ENCODE data around the gene NUP210L. TPM values are rescaled to one million over a fixed set of nuclear protein-coding genes. Genes with fewer than 3 reads are reported as not detected.
A peak's percentile ranks its signal among the peaks of the same experiment; 100 is the strongest.

Gene NUP210L
- total RNA-seq, 1 donor from 2014 or later: not detected

- no peak for DNase-seq (ENCODE audit: low spot score)
- Mint-ChIP-seq H3K9me3 (no peaks in the 10 kb centered on the region), H3K27me3 (ENCODE audit: insufficient read depth, low read depth) (no peaks in the 10 kb centered on the region), H3K27ac (no peak overlapping the region), H3K4me3 (peak overlapping the region; percentile 96), H3K4me1 (peaks cover 44% of the 10 kb centered on the region), H3K36me3 (peaks cover 15% of the 10 kb centered on the region)
- Histone ChIP-seq H3K36me3 (no peaks in the 10 kb centered on the region), H2AFZ (replicated peaks) (no peak overlapping the region), H3K4me3 (peak overlapping the region; percentile 64), H3K27me3 (no peaks in the 10 kb centered on the region), H3K4me1 (peaks cover 24% of the 10 kb centered on the region), H3F3A (ENCODE audit: low read depth) (peaks cover 46% of the 10 kb centered on the region), H3K79me2 (ENCODE audit: low read depth) (peaks cover 43% of the 10 kb centered on the region), H3K27ac (no peak overlapping the region), H3K9ac (no peak overlapping the region), H3K4me2 (peak overlapping the region; percentile 98), H3K9me3 (ENCODE audit: low read depth) (no peaks in the 10 kb centered on the region), H4K20me1 (ENCODE audit: low read depth) (no peaks in the 10 kb centered on the region)
- TF ChIP-seq EZH2phosphoT487 (IDR thresholded peaks at IDR 0.05): no peak
- TF ChIP-seq CTCF (IDR thresholded peaks at IDR 0.05): no peak
- no peak for TF ChIP-seq EZH2 (IDR thresholded peaks at IDR 0.05)
Measured at GRCh38 chr1:153968972-153969371, 185.9 kb downstream of the NUP210L start.

- Histone ChIP-seq H4K20me1 (ENCODE audit: low read depth) (no peaks in the 10 kb centered on the region), H3K79me2 (ENCODE audit: low read depth) (peaks cover 43% of the 10 kb centered on the region), H3K4me1 (peaks cover 24% of the 10 kb centered on the region), H3K27me3 (no peaks in the 10 kb centered on the region), H3K9ac (peak overlapping the region; percentile 31), H3K27ac (no peak overlapping the region), H2AFZ (replicated peaks) (no peak overlapping the region), H3K4me3 (peak overlapping the region; percentile 64), H3F3A (ENCODE audit: low read depth) (peaks cover 48% of the 10 kb centered on the region), H3K9me3 (ENCODE audit: low read depth) (no peaks in the 10 kb centered on the region), H3K36me3 (no peaks in the 10 kb centered on the region), H3K4me2 (peak overlapping the region; percentile 98)
- no peaks in the 10 kb centered on the region for H3K27me3 Mint-ChIP-seq (ENCODE audit: insufficient read depth, low read depth)
- peaks cover 15% of the 10 kb centered on the region for H3K36me3 Mint-ChIP-seq
- H3K4me1 Mint-ChIP-seq: peaks cover 49% of the 10 kb centered on the region
- H3K9me3 Mint-ChIP-seq: no peaks in the 10 kb centered on the region
- DNase-seq (ENCODE audit: low spot score): no peak
- TF ChIP-seq EZH2 (IDR thresholded peaks at IDR 0.05) (no peak), CTCF (IDR thresholded peaks at IDR 0.05) (no peak), EZH2phosphoT487 (IDR thresholded peaks at IDR 0.05) (no peak)
- H3K27ac Mint-ChIP-seq: peak overlapping the region; percentile 99
- peak overlapping the region; percentile 96 for H3K4me3 Mint-ChIP-seq
Measured at GRCh38 chr1:153968408-153968807, 186.5 kb downstream of the NUP210L start.

GRCh38 chr1:153968000-153968363 lies 186.9 kb downstream of the NUP210L start:
- Histone ChIP-seq H3K9me3 (ENCODE audit: low read depth) (no peaks in the 10 kb centered on the region), H3K27me3 (no peaks in the 10 kb centered on the region), H3F3A (ENCODE audit: low read depth) (peaks cover 48% of the 10 kb centered on the region), H3K27ac (peak overlapping the region; percentile 76), H3K79me2 (ENCODE audit: low read depth) (peaks cover 46% of the 10 kb centered on the region), H3K4me1 (peaks cover 24% of the 10 kb centered on the region), H3K4me3 (peak overlapping the region; percentile 64), H3K9ac (peak overlapping the region; percentile 31), H3K36me3 (no peaks in the 10 kb centered on the region), H4K20me1 (ENCODE audit: low read depth) (no peaks in the 10 kb centered on the region), H2AFZ (replicated peaks) (peak overlapping the region; percentile 8), H3K4me2 (peak overlapping the region; percentile 98)
- Mint-ChIP-seq H3K27ac (peak overlapping the region; percentile 99), H3K9me3 (no peaks in the 10 kb centered on the region), H3K4me3 (peak overlapping the region; percentile 96), H3K36me3 (peaks cover 15% of the 10 kb centered on the region), H3K4me1 (peaks cover 49% of the 10 kb centered on the region), H3K27me3 (ENCODE audit: insufficient read depth, low read depth) (no peaks in the 10 kb centered on the region)
- no peak for DNase-seq (ENCODE audit: low spot score)
- TF ChIP-seq EZH2phosphoT487 (IDR thresholded peaks at IDR 0.05): no peak
- TF ChIP-seq EZH2 (IDR thresholded peaks at IDR 0.05): no peak
- no peak for TF ChIP-seq CTCF (IDR thresholded peaks at IDR 0.05)
